Uterus (tissue), 4 donors: ENCODE data around the gene GTF2E1. TPM values are rescaled to one million over a fixed set of nuclear protein-coding genes. Genes with fewer than 3 reads are reported as not detected.

ENCODE experiments used
- DNase-seq, 2 donors: peaks; one replicate each; pipeline ENCODE4 v3.0.0-alpha.2; 2019 to 2020
- H3K27ac ChIP-seq, 2 donors: fragments of 200-600 bp; sonication (generic); 1 replicate in 1 of 2; 2 replicates in 1 of 2; pipeline ENCODE4 v1.5.1; 2016 to 2018
- H3K27me3 ChIP-seq, 2 donors: fragments of 200-600 bp; sonication (generic); one replicate each; pipeline ENCODE4 v1.5.1; 2018 to 2019; ENCODE audit warnings: control low read depth in 1 of 2
- H3K36me3 ChIP-seq, 2 donors: fragments of 200-600 bp; sonication (generic); one replicate each; pipeline ENCODE4 v1.5.1; 2019; ENCODE audit warnings: control low read depth in 1 of 2
- H3K4me1 ChIP-seq, 2 donors: fragments of 200-600 bp; sonication (generic); one replicate each; pipeline ENCODE4 v1.5.1; 2018 to 2019; ENCODE audit warnings: control low read depth in 1 of 2
- H3K4me3 ChIP-seq, 2 donors: fragments of 200-600 bp; sonication (generic); 1 replicate in 1 of 2; 2 replicates in 1 of 2; pipeline ENCODE4 v1.5.1; 2018 to 2019; ENCODE audit warnings: mild to moderate bottlenecking in 1 of 2
- H3K9me3 ChIP-seq, 2 donors: fragments of 200-600 bp; sonication (generic); one replicate each; pipeline ENCODE4 v1.5.1; 2019; ENCODE audit warnings: control low read depth in 1 of 2
- POLR2A ChIP-seq, 2 donors: fragments of 450-650 bp; IDR thresholded peaks; one replicate each; pipeline ENCODE4 v1.6.1; 2016; ENCODE audit warnings: antibody characterized with exemption in 2 of 2, mild to moderate bottlenecking in 1 of 2, moderate library complexity in 1 of 2
- intact Hi-C: fragments of 100-400 bp; cut with DNase I; formaldehyde crosslinking; loops from one replicate; pipeline ENCODE4 v1.15.1; 2023; ENCODE audit warnings: low total_unique reads
- total RNA-seq, 4 donors: library from RNA; depleted of rRNA in 3 of 4; stranded (reverse); fragments of >200 nt in 3 of 4; gene quantifications; one replicate each; pipeline versions ENCODE4 v1.1.0 to v1.2.4, GENCODE V29; 2014 to 2023
- TF ChIP-seq, protein P1 (sequence below), 4 experiments: fragments of 200-600 bp in 2 of 4; fragments of 450-650 bp in 2 of 4; sonication (generic) in 2 of 4; IDR thresholded peaks; one replicate each; pipeline ENCODE4 v1.5.1; 2016 to 2019; ENCODE audit warnings: antibody characterized with exemption in 4 of 4, mild to moderate bottlenecking in 2 of 4, moderate library complexity in 1 of 4
- donor health status: DM: yes; HTN: yes; CAD: no.

The GTF2E1 gene
- total RNA-seq, 4 donors from 2014 or later: 11.0 to 38.5 (median 16.6) TPM

DNA sequence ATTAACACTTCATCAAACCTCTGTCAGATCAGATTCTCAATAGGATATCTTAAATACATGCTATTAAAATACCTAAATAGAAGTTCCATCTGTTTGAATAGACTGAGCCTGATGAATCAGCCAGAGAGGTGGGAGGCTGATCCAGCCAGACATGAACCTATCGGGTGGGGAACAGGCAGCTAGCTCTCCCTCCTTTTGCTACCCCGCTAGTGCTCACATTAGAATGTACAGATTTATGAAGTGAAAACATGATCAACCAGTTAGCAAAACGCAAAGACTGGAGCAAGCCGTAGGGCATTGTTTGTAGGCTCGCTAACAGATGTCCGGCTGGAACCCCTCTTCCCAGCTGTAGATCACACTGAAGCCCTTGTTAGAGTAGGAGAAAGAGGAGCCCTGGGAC lies 54.4 kb downstream of the GTF2E1 start:
- intact Hi-C loops: no loop called here
- no peaks in the 10 kb centered on the region for H3K9me3 ChIP-seq
- no peak for DNase-seq
- H3K4me3 ChIP-seq: no peak overlapping the region
- TF ChIP-seq, protein P1, sequence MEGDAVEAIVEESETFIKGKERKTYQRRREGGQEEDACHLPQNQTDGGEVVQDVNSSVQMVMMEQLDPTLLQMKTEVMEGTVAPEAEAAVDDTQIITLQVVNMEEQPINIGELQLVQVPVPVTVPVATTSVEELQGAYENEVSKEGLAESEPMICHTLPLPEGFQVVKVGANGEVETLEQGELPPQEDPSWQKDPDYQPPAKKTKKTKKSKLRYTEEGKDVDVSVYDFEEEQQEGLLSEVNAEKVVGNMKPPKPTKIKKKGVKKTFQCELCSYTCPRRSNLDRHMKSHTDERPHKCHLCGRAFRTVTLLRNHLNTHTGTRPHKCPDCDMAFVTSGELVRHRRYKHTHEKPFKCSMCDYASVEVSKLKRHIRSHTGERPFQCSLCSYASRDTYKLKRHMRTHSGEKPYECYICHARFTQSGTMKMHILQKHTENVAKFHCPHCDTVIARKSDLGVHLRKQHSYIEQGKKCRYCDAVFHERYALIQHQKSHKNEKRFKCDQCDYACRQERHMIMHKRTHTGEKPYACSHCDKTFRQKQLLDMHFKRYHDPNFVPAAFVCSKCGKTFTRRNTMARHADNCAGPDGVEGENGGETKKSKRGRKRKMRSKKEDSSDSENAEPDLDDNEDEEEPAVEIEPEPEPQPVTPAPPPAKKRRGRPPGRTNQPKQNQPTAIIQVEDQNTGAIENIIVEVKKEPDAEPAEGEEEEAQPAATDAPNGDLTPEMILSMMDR (IDR thresholded peaks at IDR 0.05): no peak
- TF ChIP-seq POLR2A (IDR thresholded peaks at IDR 0.05): no peak
- no peaks in the 10 kb centered on the region for H3K27me3 ChIP-seq
- no peaks in the 10 kb centered on the region for H3K36me3 ChIP-seq
- no peak overlapping the region for H3K27ac ChIP-seq
- H3K4me1 ChIP-seq: no peaks in the 10 kb centered on the region

DNA sequence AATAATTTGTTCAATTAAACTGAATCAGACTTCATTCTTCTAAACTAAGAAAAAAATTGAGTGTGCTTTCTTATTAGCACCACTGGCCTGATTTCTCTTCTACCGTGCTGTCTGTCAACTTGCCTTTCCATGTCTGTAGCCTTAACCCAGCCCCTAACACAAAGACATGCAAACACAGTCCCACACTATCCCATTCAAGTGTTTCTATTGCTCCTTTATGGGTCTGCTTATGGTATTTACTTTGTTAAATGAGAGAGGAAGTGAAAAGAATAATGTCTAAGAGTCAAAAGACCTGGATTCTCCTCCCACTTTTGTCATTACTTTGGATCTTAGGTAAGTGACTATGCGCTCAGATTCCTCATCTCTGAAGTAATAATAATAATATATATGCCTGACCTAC lies 55.3 kb downstream of the GTF2E1 start:
- H3K9me3 ChIP-seq: no peaks in the 10 kb centered on the region
- no peak for DNase-seq
- no peaks in the 10 kb centered on the region for H3K27me3 ChIP-seq
- TF ChIP-seq, protein P1 (IDR thresholded peaks at IDR 0.05): no peak
- TF ChIP-seq POLR2A (IDR thresholded peaks at IDR 0.05): no peak
- H3K27ac ChIP-seq: no peak overlapping the region
- no peaks in the 10 kb centered on the region for H3K4me1 ChIP-seq
- H3K4me3 ChIP-seq: no peak overlapping the region
- intact Hi-C loops: no loop called here
- no peaks in the 10 kb centered on the region for H3K36me3 ChIP-seq

DNA sequence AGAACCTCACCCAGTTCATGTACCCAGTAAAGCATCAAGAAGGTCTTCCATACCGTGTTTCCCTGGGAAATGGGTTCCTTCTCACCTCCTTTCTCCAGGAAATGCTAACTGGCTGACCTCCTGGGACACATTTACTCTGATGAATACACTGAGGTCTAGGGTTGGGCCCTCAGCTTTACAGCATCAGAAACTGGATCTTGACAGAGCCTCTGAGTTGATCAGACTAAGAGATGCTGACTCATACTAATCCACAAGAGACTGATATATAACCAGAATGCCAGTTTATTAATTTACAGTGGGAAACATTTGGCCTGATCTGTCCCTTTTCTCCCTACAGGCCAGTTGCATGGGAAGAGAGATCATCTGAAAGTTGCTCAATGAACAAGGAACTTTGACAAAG lies 55.8 kb downstream of the GTF2E1 start:
- Histone ChIP-seq H3K4me1 (no peaks in the 10 kb centered on the region), H3K36me3 (no peaks in the 10 kb centered on the region), H3K9me3 (no peaks in the 10 kb centered on the region), H3K27ac (no peak overlapping the region), H3K27me3 (no peaks in the 10 kb centered on the region), H3K4me3 (no peak overlapping the region)
- DNase-seq: no peak
- TF ChIP-seq, protein P1 (IDR thresholded peaks at IDR 0.05): no peak
- intact Hi-C loops: no loop called here

DNA sequence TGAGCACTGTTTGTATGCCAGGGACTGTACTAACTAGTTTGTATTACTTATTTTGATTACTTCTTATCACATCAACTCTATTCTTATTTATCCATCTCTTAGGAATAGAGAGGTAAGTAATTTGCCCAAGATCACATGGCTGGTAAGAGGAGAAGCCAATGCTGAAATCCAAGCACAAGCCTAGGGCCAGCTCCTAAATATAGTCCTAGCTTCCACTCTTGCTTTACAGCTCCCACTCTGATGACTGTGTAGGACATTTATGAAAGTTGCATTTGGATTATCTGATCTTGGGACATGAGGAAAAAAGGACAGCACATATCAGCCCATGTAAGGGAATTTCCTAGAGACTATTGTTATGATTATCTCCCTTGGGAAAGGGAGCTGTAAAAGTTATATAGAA lies 58.1 kb downstream of the GTF2E1 start:
- DNase-seq: no peak
- intact Hi-C loops: no loop called here
- no peak overlapping the region for H3K4me3 ChIP-seq
- TF ChIP-seq, protein P1 (IDR thresholded peaks at IDR 0.05): no peak
- TF ChIP-seq POLR2A (IDR thresholded peaks at IDR 0.05): no peak
- H3K27me3 ChIP-seq: no peaks in the 10 kb centered on the region
- no peaks in the 10 kb centered on the region for H3K4me1 ChIP-seq
- H3K36me3 ChIP-seq: no peaks in the 10 kb centered on the region
- H3K27ac ChIP-seq: no peak overlapping the region
- H3K9me3 ChIP-seq: no peaks in the 10 kb centered on the region

DNA sequence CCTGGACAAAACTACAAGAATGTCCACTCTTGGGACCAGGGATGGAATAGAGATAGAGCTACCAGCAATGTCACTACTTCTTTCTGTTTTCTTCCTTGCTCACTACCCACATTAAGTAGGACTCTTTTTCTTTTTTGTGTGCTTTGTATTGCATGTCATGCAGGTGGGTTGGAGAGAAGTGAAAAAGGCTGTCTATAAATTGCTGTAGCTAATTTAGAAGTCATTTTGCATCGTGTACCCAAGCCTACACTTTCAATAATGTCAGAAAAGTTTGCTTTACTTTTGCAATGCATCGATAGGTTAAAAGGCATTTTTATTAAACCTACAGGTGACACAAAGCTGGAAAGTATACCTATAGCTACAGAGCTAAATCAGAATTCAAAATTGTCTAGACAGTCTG lies 58.9 kb downstream of the GTF2E1 start:
- intact Hi-C loops: no loop called here
- DNase-seq: no peak
- H3K4me3 ChIP-seq: no peak overlapping the region
- no peaks in the 10 kb centered on the region for H3K36me3 ChIP-seq
- TF ChIP-seq, protein P1 (IDR thresholded peaks at IDR 0.05): no peak
- TF ChIP-seq POLR2A (IDR thresholded peaks at IDR 0.05): no peak
- H3K9me3 ChIP-seq: no peaks in the 10 kb centered on the region
- H3K4me1 ChIP-seq: no peaks in the 10 kb centered on the region
- no peak overlapping the region for H3K27ac ChIP-seq
- no peaks in the 10 kb centered on the region for H3K27me3 ChIP-seq
